Mesendoderm (in vitro differentiated cells): ENCODE measurements around the gene ATAD2B.

Experiments used
- DNase-seq: peaks from one replicate; pipeline ENCODE4 v3.0.0; 2013
- H2AK5ac ChIP-seq: 2 replicates; pipeline ENCODE4 v1.6.1; 2013; ENCODE audit warnings: low read length, inconsistent platforms
- H2BK120ac ChIP-seq: 2 replicates; pipeline ENCODE4 v1.6.1; 2013; ENCODE audit warnings: low read depth, mild to moderate bottlenecking, low read length, moderate library complexity, mixed read lengths
- H2BK15ac ChIP-seq: replicated peaks from 2 replicates; pipeline ENCODE4 v1.6.1; 2013; ENCODE audit warnings: low read depth, mild to moderate bottlenecking, moderate library complexity
- H2BK5ac ChIP-seq: 2 replicates; pipeline ENCODE4 v1.6.1; 2013; ENCODE audit warnings: low read length, inconsistent platforms
- H3K18ac ChIP-seq: 2 replicates; pipeline ENCODE4 v1.6.1; 2013; ENCODE audit warnings: mild to moderate bottlenecking, low read length, mixed read lengths
- H3K23ac ChIP-seq: one replicate; pipeline ENCODE4 v1.6.1; 2013; ENCODE audit warnings: low read length
- H3K27ac ChIP-seq: 2 replicates; pipeline ENCODE4 v1.5.1; 2013; ENCODE audit warnings: low read depth, mild to moderate bottlenecking, inconsistent platforms, low read length, moderate library complexity
- H3K27me3 ChIP-seq: 2 replicates; pipeline ENCODE4 v1.6.1; 2013; ENCODE audit warnings: low read length, control low read depth, mild to moderate bottlenecking, inconsistent platforms; ENCODE audit not compliant: insufficient read depth, poor library complexity
- H3K36me3 ChIP-seq: 2 replicates; pipeline ENCODE4 v1.6.1; 2013; ENCODE audit warnings: low read length, inconsistent platforms; ENCODE audit not compliant: control insufficient read depth, insufficient read depth
- H3K4ac ChIP-seq: one replicate; pipeline ENCODE4 v1.6.1; 2013; ENCODE audit warnings: low read depth, mild to moderate bottlenecking, low read length, moderate library complexity
- H3K4me1 ChIP-seq: 2 replicates; pipeline ENCODE4 v1.6.1; 2013; ENCODE audit warnings: low read depth, low read length, inconsistent platforms; ENCODE audit not compliant: control insufficient read depth
- H3K4me2 ChIP-seq: 2 replicates; pipeline ENCODE4 v1.6.1; 2013; ENCODE audit warnings: low read length
- H3K4me3 ChIP-seq: 2 replicates; pipeline ENCODE4 v1.5.1; 2013; ENCODE audit warnings: mild to moderate bottlenecking, low read length
- H3K56ac ChIP-seq: one replicate; pipeline ENCODE4 v1.6.1; 2013; ENCODE audit warnings: low read length
- H3K79me1 ChIP-seq: 2 replicates; pipeline ENCODE4 v1.6.1; 2013; ENCODE audit warnings: low read length, inconsistent platforms
- H3K79me2 ChIP-seq: 2 replicates; pipeline ENCODE4 v1.6.1; 2013; ENCODE audit warnings: mild to moderate bottlenecking, low read length; ENCODE audit not compliant: control insufficient read depth, insufficient read depth
- H3K9ac ChIP-seq: 2 replicates; pipeline ENCODE4 v1.6.1; 2013; ENCODE audit warnings: low read length, inconsistent platforms
- H4K5ac ChIP-seq: one replicate; pipeline ENCODE4 v1.6.1; 2013; ENCODE audit warnings: low read length
- H4K8ac ChIP-seq: one replicate; pipeline ENCODE4 v1.6.1; 2013; ENCODE audit warnings: low read depth, mild to moderate bottlenecking, control low read depth, low read length, moderate library complexity
- WGBS: extraction: QIAGEN DNeasy Blood & Tissue Kit; methylation state at CpG from one replicate; pipeline ENCODE4 v1.1.7; 2013; ENCODE audit warnings: low lambda C conversion rate, missing lambda C conversion rate; ENCODE audit not compliant: insufficient coverage; ENCODE audit errors: extremely low coverage; 5-methylcytosine and 5-hydroxymethylcytosine counted together

Gene ATAD2B

DNA sequence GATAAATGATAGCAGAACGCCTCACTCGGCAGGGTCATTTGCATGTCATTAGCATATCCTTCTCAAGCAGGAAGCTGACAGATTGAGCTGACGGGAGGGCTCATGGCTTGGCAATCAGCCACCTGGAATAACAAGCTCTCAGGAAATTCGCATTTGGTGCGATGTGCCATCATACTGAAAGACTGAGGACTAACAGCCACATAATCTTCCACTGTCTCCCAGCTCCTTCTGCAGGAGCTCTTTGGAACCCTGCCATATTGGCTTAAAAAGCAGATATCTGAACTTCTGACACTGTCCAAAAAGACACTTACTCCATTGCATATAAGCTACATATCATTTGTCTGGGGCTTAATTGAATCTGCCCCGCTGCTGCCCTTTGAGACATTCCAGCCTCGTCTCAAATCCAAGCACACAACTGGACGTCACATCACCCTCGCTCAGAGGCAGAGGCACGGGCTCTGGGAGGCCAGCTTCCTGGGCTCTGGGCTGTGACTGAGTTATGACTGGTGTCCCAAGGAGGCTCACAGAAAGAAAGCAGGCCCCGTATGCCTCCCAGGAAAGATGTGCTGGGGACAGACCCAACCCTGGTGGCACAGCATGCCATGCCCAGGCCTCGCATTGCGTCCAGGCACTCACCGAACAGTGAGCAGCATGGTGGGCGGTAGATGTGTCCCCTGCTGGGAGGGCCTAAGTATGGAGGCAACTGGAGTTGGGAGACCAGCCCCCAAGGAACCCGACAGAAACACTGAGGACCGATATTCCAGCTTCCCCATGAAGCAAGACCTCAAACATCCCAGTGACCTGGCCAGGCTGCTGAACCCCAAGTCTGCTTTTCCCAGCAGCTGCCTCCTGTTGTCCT is 228.0 kb downstream of the ATAD2B start:
- no peak overlapping the region for H3K56ac ChIP-seq
- H3K79me2 ChIP-seq: no peaks in the 10 kb centered on the region
- no peak overlapping the region for H3K27ac ChIP-seq
- no peak overlapping the region for H3K4ac ChIP-seq
- H3K23ac ChIP-seq: no peak overlapping the region
- no peak overlapping the region for H2BK15ac ChIP-seq
- H3K4me3 ChIP-seq: no peak overlapping the region
- H3K4me1 ChIP-seq: no peaks in the 10 kb centered on the region
- WGBS: no CpG with 5 or more reads among the region's 17 CpGs
- H4K5ac ChIP-seq: no peak overlapping the region
- H2BK120ac ChIP-seq: no peak overlapping the region
- no peaks in the 10 kb centered on the region for H3K36me3 ChIP-seq
- H2AK5ac ChIP-seq: no peak overlapping the region
- no peak overlapping the region for H4K8ac ChIP-seq
- peak; percentile 29 for DNase-seq
- H3K27me3 ChIP-seq: no peaks in the 10 kb centered on the region
- H3K18ac ChIP-seq: no peak overlapping the region
- H3K9ac ChIP-seq: no peak overlapping the region
- H3K4me2 ChIP-seq: no peak overlapping the region
- H2BK5ac ChIP-seq: no peak overlapping the region
- no peaks in the 10 kb centered on the region for H3K79me1 ChIP-seq
